Right lobe of liver (tissue), 6 donors: ENCODE results near the gene SCN4B. TPM values are rescaled to one million over a fixed set of nuclear protein-coding genes. Genes with fewer than 3 reads are reported as not detected.
A peak's percentile ranks its signal among the peaks of the same experiment; 100 is the strongest.

Experiments
- ATAC-seq, 4 donors: fragments of 200-7000 bp; cut with Tn5 transposase; one replicate each; pipeline ENCODE4 v1.9.1; 2020; ENCODE audit warnings: mild to moderate bottlenecking in 4 of 4, moderate library complexity in 4 of 4
- DNase-seq, 3 donors: peaks; one replicate each; pipeline ENCODE4 v3.0.0-alpha.2; 2020
- H3K27ac ChIP-seq, 3 donors: fragments of 200-600 bp; one replicate each; pipeline ENCODE4 v1.8.0; 2022
- H3K27me3 ChIP-seq, 2 donors: fragments of 200-600 bp; one replicate each; pipeline ENCODE4 v1.8.0; 2022
- H3K36me3 ChIP-seq, 4 donors: fragments of 200-600 bp; sonication (generic) in 1 of 4; one replicate each; pipeline versions ENCODE4 v1.5.1 to v1.8.0; 2017 to 2022; ENCODE audit warnings: control low read depth in 1 of 4
- H3K4me1 ChIP-seq, 4 donors: fragments of 200-600 bp; sonication (generic) in 1 of 4; one replicate each; pipeline versions ENCODE4 v1.5.1 to v1.8.0; 2017 to 2022; ENCODE audit warnings: control low read depth in 1 of 4
- H3K4me3 ChIP-seq, 3 donors: fragments of 200-600 bp; one replicate each; pipeline ENCODE4 v1.8.0; 2022
- H3K9me3 ChIP-seq, 4 donors: fragments of 200-600 bp; sonication (generic) in 1 of 4; one replicate each; pipeline versions ENCODE4 v1.5.1 to v1.8.0; 2017 to 2022; ENCODE audit warnings: control low read depth in 1 of 4
- CTCF ChIP-seq, 4 donors: fragments of 200-600 bp in 3 of 4; fragments of 450-650 bp in 1 of 4; IDR thresholded peaks; one replicate each; pipeline versions ENCODE4 v1.5.1 to v1.8.0; 2016 to 2022; ENCODE audit warnings: antibody characterized with exemption in 4 of 4, mild to moderate bottlenecking in 2 of 4
- POLR2A ChIP-seq: fragments of 450-650 bp; IDR thresholded peaks from one replicate; pipeline ENCODE4 v1.6.1; 2017; ENCODE audit warnings: antibody characterized with exemption, mild to moderate bottlenecking
- WGBS: methylation state at CpG from one replicate; pipeline ENCODE4 v1.1.6; 2018; ENCODE audit warnings: low coverage, low lambda C conversion rate; ENCODE audit not compliant: insufficient coverage; ENCODE audit errors: missing lambda C conversion rate; 5-methylcytosine and 5-hydroxymethylcytosine counted together
- intact Hi-C, 2 donors: fragments of 100-400 bp; cut with DNase I; formaldehyde crosslinking; loops; one replicate each; pipeline versions ENCODE4 v1.11.2 to v1.14.1; 2022
- total RNA-seq, 6 experiments: library from RNA; depleted of rRNA in 2 of 6; stranded (reverse); fragments of >200 nt in 2 of 6; fragmentation: NEBNext Ultra II Directional in 3 of 6; extraction: Animal tissue kit (Norgen Biotek cat#: 25700) in 3 of 6; gene quantifications; one replicate each; pipeline versions ENCODE4 v1.1.0 to v1.2.4, GENCODE V29; 2016 to 2023
- donor health status: DM: no; HTN: yes; CAD: no.
- donor health status: DM: no; HTN: no; CAD: no.
- donor health status: DM: no; HTN: no; CAD: no.
- donor health status: DM: no; HTN: yes; CAD: no.
- donor health status: DM: no; HTN: yes; CAD: no.

Gene SCN4B
- total RNA-seq, 6 experiments from 2014 or later, result 0.11 to 0.30 (median 0.23) TPM

DNA sequence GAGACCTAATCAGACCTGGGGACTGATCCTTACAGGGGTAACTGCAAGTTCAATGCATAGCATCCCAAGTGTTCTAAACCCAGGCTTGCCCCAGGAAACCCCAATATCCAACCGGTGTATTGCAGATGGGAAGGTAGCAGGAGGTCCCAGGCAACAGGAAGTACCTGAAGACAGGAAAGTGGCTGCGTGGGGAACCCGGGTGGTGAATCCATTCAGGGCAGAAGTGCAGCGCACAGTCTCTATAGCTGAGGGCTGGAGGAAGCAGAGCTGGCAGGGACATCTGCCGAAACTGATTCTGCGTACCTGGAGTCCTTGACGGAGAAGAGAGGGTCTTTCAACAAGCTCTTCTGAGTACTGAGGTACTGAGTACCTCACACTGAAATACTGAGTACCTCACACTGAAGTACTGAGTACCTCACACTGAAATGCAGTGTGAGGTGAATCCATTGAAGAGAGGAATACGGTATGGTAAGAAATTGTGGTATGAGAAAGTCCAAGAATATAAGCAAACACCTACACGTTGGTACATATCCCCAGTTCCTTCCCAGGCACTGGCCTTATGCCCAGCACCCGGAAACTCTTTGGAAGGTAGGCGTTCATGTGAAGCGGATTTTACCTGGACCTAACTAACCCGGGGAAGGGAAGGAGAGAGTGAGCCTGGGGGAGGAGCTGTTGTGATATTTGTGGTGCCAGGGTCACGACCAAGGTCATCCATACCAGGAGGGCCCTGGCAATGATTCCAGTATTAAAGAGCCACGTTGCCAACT lies 20.1 kb downstream of the SCN4B start:
- Histone ChIP-seq H3K4me3 (no peak overlapping the region), H3K36me3 (no peaks in the 10 kb centered on the region), H3K27ac (no peak overlapping the region), H3K4me1 (no peaks in the 10 kb centered on the region), H3K9me3 (no peaks in the 10 kb centered on the region), H3K27me3 (no peaks in the 10 kb centered on the region)
- WGBS, result 63% methylated on average over 9 of the region's 15 CpGs
- no peak for TF ChIP-seq POLR2A
- TF ChIP-seq CTCF (IDR thresholded peaks at IDR 0.05), result no peak
- intact Hi-C loops, result no loop called here
- no peak for ATAC-seq
- no peak for DNase-seq

DNA sequence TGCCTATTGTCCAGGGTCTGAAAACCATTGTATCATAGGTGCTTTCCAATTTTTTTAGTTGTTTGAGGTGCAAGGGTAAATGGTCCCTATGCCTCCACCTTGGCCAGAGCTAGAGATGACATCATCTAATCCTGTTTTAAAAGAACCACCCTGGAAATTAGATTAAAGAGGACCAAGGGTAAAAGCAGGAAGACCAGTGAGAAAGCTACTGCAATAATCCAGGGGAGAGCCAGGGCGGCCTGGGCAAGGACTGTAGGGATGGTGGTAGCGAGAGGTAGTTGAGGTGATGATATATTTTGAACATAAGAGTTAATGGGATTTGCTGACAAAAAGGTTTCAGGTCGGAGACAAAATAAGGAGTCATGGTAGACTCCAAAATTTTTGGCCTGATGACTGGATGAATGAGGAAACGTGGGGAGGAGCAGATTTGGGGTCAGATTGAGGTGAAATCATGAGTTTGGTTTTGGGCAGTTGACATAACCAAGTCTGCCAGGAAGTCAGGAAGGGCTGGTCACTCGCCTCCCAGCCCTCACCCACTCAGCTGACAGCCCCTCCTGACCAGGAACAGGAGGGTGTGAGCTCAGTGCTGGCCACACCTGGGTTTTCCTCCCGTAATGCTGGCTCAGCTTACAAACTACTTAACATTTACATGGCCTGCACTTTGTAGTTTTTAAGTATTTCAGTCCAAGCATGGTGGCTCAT lies 23.0 kb downstream of the SCN4B start:
- H3K9me3 ChIP-seq, result no peaks in the 10 kb centered on the region
- no peak overlapping the region for H3K4me3 ChIP-seq
- H3K27ac ChIP-seq, result no peak overlapping the region
- intact Hi-C loops, result no loop called here
- H3K36me3 ChIP-seq, result no peaks in the 10 kb centered on the region
- ATAC-seq (peak in 3 of 4 donors; percentile 26 to 55 (median 28)), DNase-seq (no peak)
- 65% methylated on average over 5 of the region's 6 CpGs for WGBS
- H3K27me3 ChIP-seq, result no peaks in the 10 kb centered on the region
- TF ChIP-seq CTCF (IDR thresholded peaks at IDR 0.05), result no peak
- TF ChIP-seq POLR2A, result no peak
- no peaks in the 10 kb centered on the region for H3K4me1 ChIP-seq

- DNase-seq, result no peak
Measured at GRCh38 chr11:118128721-118129470, 23.7 kb downstream of the SCN4B start.

DNA sequence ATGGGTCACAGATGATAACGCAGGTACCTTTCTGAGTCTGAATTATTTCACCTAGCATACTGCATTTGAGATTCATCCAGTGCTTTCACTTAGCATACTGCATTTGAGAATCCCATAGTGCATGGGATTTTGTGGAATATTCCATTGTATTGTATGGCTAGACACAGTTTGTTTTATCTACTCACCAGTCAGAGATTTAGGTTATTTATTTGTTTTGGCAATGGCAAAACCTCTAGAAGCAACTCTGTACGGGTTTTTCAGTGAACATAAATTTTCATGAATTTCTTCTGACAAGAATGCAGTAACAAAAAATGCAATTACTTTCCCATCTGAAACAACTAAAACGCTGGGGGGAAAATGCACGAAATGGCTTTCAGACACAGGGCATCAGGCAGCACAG lies 24.3 kb downstream of the SCN4B start:
- ATAC-seq (no peak), DNase-seq (no peak)
- intact Hi-C loops, result no loop called here
- Histone ChIP-seq H3K4me1 (no peaks in the 10 kb centered on the region), H3K36me3 (no peaks in the 10 kb centered on the region), H3K9me3 (no peaks in the 10 kb centered on the region), H3K27ac (no peak overlapping the region), H3K4me3 (no peak overlapping the region), H3K27me3 (no peaks in the 10 kb centered on the region)
- TF ChIP-seq CTCF (IDR thresholded peaks at IDR 0.05), result no peak
- TF ChIP-seq POLR2A, result no peak
- WGBS, result 51% methylated on average over 4 of the region's 4 CpGs

More at GRCh38 chr11:118128721-118129470, 23.7 kb downstream of the SCN4B start:
- TF ChIP-seq CTCF (IDR thresholded peaks at IDR 0.05) (no peak), POLR2A (no peak)
- H3K4me1 ChIP-seq, result no peaks in the 10 kb centered on the region
- ATAC-seq, result peak; percentile 43 to 68 (median 50)
- no peaks in the 10 kb centered on the region for H3K27me3 ChIP-seq
- H3K9me3 ChIP-seq, result no peaks in the 10 kb centered on the region
- 70% methylated on average over 9 of the region's 11 CpGs for WGBS
- no peak overlapping the region for H3K4me3 ChIP-seq
- H3K27ac ChIP-seq, result no peak overlapping the region
- intact Hi-C loops, result no loop called here
- H3K36me3 ChIP-seq, result no peaks in the 10 kb centered on the region
